GM19328 (cell line): ENCODE measurements around the gene SSX2.
"Not testable (repeated sequence)": the region's sequence is repeated elsewhere in the genome, so short reads cannot be mapped to it uniquely, and the experiment has no call there.

Experiments used
- ATAC-seq: cut with Tn5 transposase; IDR thresholded peaks from one replicate; pipeline ENCODE4 v1.9.1; 2021; ENCODE audit warnings: mild to moderate bottlenecking, moderate library complexity; ENCODE audit not compliant: unreplicated experiment

The SSX2 gene

GRCh38 chrX:52707078-52707477 is at the start of gene SSX2:
Gene SSX2, minus strand, starts transcription at chrX:52707178. Its CDS starts 1,429 bp downstream, at chrX:52705749.
- not testable (repeated sequence) for ATAC-seq

- ATAC-seq, result not testable (repeated sequence)
These were observed 44.0 kb upstream of the SSX2 start, which contains the start of gene SSX2B for GRCh38 chrX:52750952-52751351. Gene SSX2B, plus strand, starts transcription at chrX:52751252. Its CDS starts 1,429 bp downstream, at chrX:52752681.

- ATAC-seq, result not testable (repeated sequence)
These were observed 14.9 kb downstream of the SSX2 start for GRCh38 chrX:52692034-52692433.

- not testable (repeated sequence) for ATAC-seq
These were observed 44.8 kb downstream of the SSX2 start for GRCh38 chrX:52662218-52662617.

- ATAC-seq, result not testable (repeated sequence)
These were observed 51.5 kb downstream of the SSX2 start for GRCh38 chrX:52655475-52655874.

- ATAC-seq, result not testable (repeated sequence)
These were observed 52.2 kb downstream of the SSX2 start, which contains the start of gene SSX7 for GRCh38 chrX:52654800-52655199. Gene SSX7, minus strand, starts transcription at chrX:52654900. Its CDS starts 1,428 bp downstream, at chrX:52653472.

- not testable (repeated sequence) for ATAC-seq
These were observed 56.3 kb downstream of the SSX2 start for GRCh38 chrX:52650676-52651075.

GRCh38 chrX:52648956-52649355 is 58.0 kb downstream of the SSX2 start:
- not testable (repeated sequence) for ATAC-seq
